Endothelial cell of umbilical vein (primary cell): ENCODE data around the gene JAM2. TPM values are rescaled to one million over a fixed set of nuclear protein-coding genes. Genes with fewer than 3 reads are reported as not detected.

ENCODE experiments used
- BruUV-seq: library from RNA; stranded (reverse); fragments of 400-500 nt; replicated peaks from 2 replicates; lab custom pipeline; 2021; lab: Mats Ljungman, UMichigan
- CTCF ChIA-PET: fragments of 300-600, 350-600 bp; sonication (Branson Sonifier 250); formaldehyde crosslinking; loops from one replicate; lab custom pipeline; 2021; ENCODE audit warnings: antibody characterized with exemption, inconsistent platforms; lab: Charles Lee
- POLR2A ChIA-PET: fragments of 300-600, 350-600 bp; sonication (Branson Sonifier 250); formaldehyde crosslinking; loops from one replicate; lab custom pipeline; 2021; ENCODE audit warnings: antibody characterized with exemption, inconsistent platforms; lab: Charles Lee
- DNase-seq: peaks from one replicate; pipeline ENCODE4 v3.0.0-alpha.2; 2011; ENCODE audit warnings: low read depth, low spot score
- FAIRE-seq: peaks from 2 replicates; lab custom pipeline; 2011; peaks lifted over from hg19 to GRCh38; lab: Jason Lieb, UNC
- H2AFZ ChIP-seq: 2 replicates; pipeline ENCODE4 v1.6.0; 2012; ENCODE audit warnings: low read depth, low read length, control low read depth, inconsistent platforms
- H3K27ac ChIP-seq: 2 replicates; pipeline ENCODE4 v1.5.1; 2011; ENCODE audit warnings: low read depth, mild to moderate bottlenecking, control low read depth, low read length, moderate library complexity; ENCODE audit not compliant: insufficient read depth
- H3K27me3 ChIP-seq, 2 experiments: 2 replicates each; pipeline versions ENCODE4 v1.6.0 to v1.6.1; 2011; ENCODE audit warnings: low read length in 2 of 2, mixed read lengths in 1 of 2; ENCODE audit not compliant: control insufficient read depth in 2 of 2, insufficient read depth in 2 of 2
- H3K36me3 ChIP-seq, 2 experiments: 2 replicates in 1 of 2; 3 replicates in 1 of 2; pipeline ENCODE4 v1.5.1; 2011; ENCODE audit warnings: low read length in 2 of 2, mild to moderate bottlenecking in 1 of 2, moderate library complexity in 1 of 2; ENCODE audit not compliant: control insufficient read depth in 2 of 2, insufficient read depth in 2 of 2; ENCODE audit errors: extremely low read depth in 1 of 2
- H3K4me1 ChIP-seq: 3 replicates; pipeline ENCODE4 v1.5.1; 2011; ENCODE audit warnings: mild to moderate bottlenecking, low read length; ENCODE audit not compliant: control insufficient read depth, insufficient read depth; ENCODE audit errors: extremely low read depth
- H3K4me2 ChIP-seq: 2 replicates; pipeline ENCODE4 v1.6.1; 2011; ENCODE audit warnings: low read length, control low read depth, mixed read lengths; ENCODE audit not compliant: insufficient read depth
- H3K4me3 ChIP-seq, 3 experiments: fragments of 200-600 bp in 1 of 3; sonication (generic), shearing (Covaris generic) in 1 of 3; replicated peaks in 1 of 3; 2 replicates each; pipeline ENCODE4 v1.5.1; 2011 to 2016; ENCODE audit warnings: control low read depth in 3 of 3, low read length in 3 of 3, mild to moderate bottlenecking in 2 of 3, inconsistent platforms in 1 of 3, low read depth in 1 of 3, moderate library complexity in 1 of 3; ENCODE audit not compliant: insufficient read depth in 1 of 3
- H3K79me2 ChIP-seq: 2 replicates; pipeline ENCODE4 v1.6.0; 2012; ENCODE audit warnings: low read length, inconsistent platforms; ENCODE audit not compliant: control insufficient read depth, insufficient read depth
- H3K9ac ChIP-seq: replicated peaks from 2 replicates; pipeline ENCODE3; 2011; ENCODE audit warnings: low read length, control low read depth; ENCODE audit not compliant: insufficient read depth; ENCODE audit errors: extremely low read depth
- H3K9me1 ChIP-seq: replicated peaks from 3 replicates; pipeline ENCODE4 v1.6.0; 2011; ENCODE audit warnings: mild to moderate bottlenecking, low read length; ENCODE audit not compliant: control insufficient read depth, insufficient read depth; ENCODE audit errors: extremely low read depth
- H3K9me3 ChIP-seq: replicated peaks from 2 replicates; pipeline ENCODE4 v1.5.1; 2012; ENCODE audit warnings: low read length, inconsistent platforms; ENCODE audit not compliant: control insufficient read depth, insufficient read depth
- H4K20me1 ChIP-seq: replicated peaks from 2 replicates; pipeline ENCODE3; 2011; ENCODE audit warnings: mild to moderate bottlenecking, low read length; ENCODE audit not compliant: control insufficient read depth, insufficient read depth; ENCODE audit errors: extremely low read depth
- CTCF ChIP-seq, 2 donors: IDR thresholded peaks; 1 replicate in 1 of 2; 2 replicates in 1 of 2; pipeline ENCODE4 v1.5.1; 2011; ENCODE audit warnings: low read length in 2 of 2, mild to moderate bottlenecking in 2 of 2, moderate library complexity in 2 of 2, control low read depth in 1 of 2, inconsistent platforms in 1 of 2, low read depth in 1 of 2; ENCODE audit not compliant: insufficient read depth in 1 of 2; ENCODE audit errors: extremely low read depth in 1 of 2
- EZH2 ChIP-seq: IDR thresholded peaks from 2 replicates; pipeline ENCODE4 v1.6.1; 2012; ENCODE audit warnings: borderline replicate concordance, low read depth, mild to moderate bottlenecking, moderate library complexity, low read length, inconsistent platforms; ENCODE audit not compliant: severe bottlenecking
- FOS ChIP-seq: IDR thresholded peaks from 2 replicates; pipeline ENCODE4 v1.6.1; 2011; ENCODE audit warnings: mild to moderate bottlenecking, low read length, moderate library complexity, borderline replicate concordance; ENCODE audit not compliant: insufficient read depth
- GATA2 ChIP-seq: IDR thresholded peaks from 2 replicates; pipeline ENCODE4 v1.7.0; 2011; ENCODE audit warnings: low read depth, mild to moderate bottlenecking, moderate library complexity, mixed read lengths, low read length; ENCODE audit not compliant: insufficient read length, insufficient read depth
- JUN ChIP-seq: IDR thresholded peaks from 2 replicates; pipeline ENCODE4 v1.6.1; 2011; ENCODE audit warnings: borderline replicate concordance, low read depth; ENCODE audit not compliant: insufficient read length, insufficient read depth
- MAX ChIP-seq: IDR thresholded peaks from 2 replicates; pipeline ENCODE4 v1.6.1; 2011; ENCODE audit not compliant: insufficient read depth, insufficient read length
- MYC ChIP-seq: IDR thresholded peaks from one replicate; pipeline ENCODE4 v1.6.1; 2011; ENCODE audit warnings: mild to moderate bottlenecking, low read depth, low read length
- POLR2A ChIP-seq: IDR thresholded peaks from 2 replicates; pipeline ENCODE4 v1.6.1; 2012; ENCODE audit warnings: low read depth, mild to moderate bottlenecking, control low read depth, low read length
- POLR2AphosphoS5 ChIP-seq: IDR thresholded peaks from 2 replicates; pipeline ENCODE4 v1.6.1; 2012; ENCODE audit warnings: low read depth, mild to moderate bottlenecking, control low read depth, low read length, moderate library complexity; ENCODE audit not compliant: insufficient read depth
- dilution Hi-C: fragments of 300-500 bp; cut with MboI; formaldehyde crosslinking; loops from one replicate; pipeline ENCODE4 v1.15.0; 2019; ENCODE audit warnings: low sequenced_read_pairs; ENCODE audit not compliant: extremely low pct_ligation_motif_present
- intact Hi-C: fragments of 100-400 bp; cut with micrococcal nuclease; formaldehyde crosslinking; loops from one replicate; pipeline ENCODE4 v1.10.0; 2022
- polyA plus RNA-seq, 4 experiments: library from polyadenylated mRNA; depleted of rRNA in 3 of 4; stranded (reverse) in 3 of 4; unstranded in 1 of 4; fragments of >200 nt; gene quantifications; 2 replicates each; pipeline versions ENCODE4 v1.2.1 to v1.2.3, GENCODE V29; 2011 to 2012; ENCODE audit warnings: missing spikeins in 1 of 4
- total RNA-seq: library from RNA; stranded (reverse); gene quantifications from 2 replicates; pipeline ENCODE4 v1.2.3, GENCODE V29; 2021

The JAM2 gene
- total and polyA plus RNA-seq, 2 donors (not counting 3 experiments of a cell fraction or from before 2014, with no cell fraction given): 0.14 to 0.20 TPM

- Histone ChIP-seq H3K27me3 (no peaks in the 10 kb centered on the region), H3K9me1 (no peaks in the 10 kb centered on the region), H3K9me3 (no peaks in the 10 kb centered on the region), H3K4me1 (peaks cover 10% of the 10 kb centered on the region), H3K9ac (no peak overlapping the region), H2AFZ (no peak overlapping the region), H3K36me3 (peaks cover 7 to 9% of the 10 kb centered on the region in 2 experiments), H3K27ac (no peak overlapping the region), H3K79me2 (no peaks in the 10 kb centered on the region), H3K4me3 (no peak overlapping the region), H3K4me2 (no peak overlapping the region), H4K20me1 (no peaks in the 10 kb centered on the region)
- TF ChIP-seq MYC: no peak
- no peak for TF ChIP-seq MAX
- TF ChIP-seq JUN: no peak
- TF ChIP-seq FOS: no peak
- ChIA-PET CTCF (interaction anchor here (1.2 to 1.5 kb wide), 2 partner anchors 9 to 15 kb away, joined by 3 read pairs; no protein-coding TSS in a partner anchor), POLR2A (no interaction called here)
- BruUV-seq: no TSS peak
- DNase-seq (no peak), FAIRE-seq (no peak)
- intact Hi-C loops (no loop called here), dilution Hi-C loops (no loop called here)
These were observed 120.5 kb downstream of the JAM2 start for GRCh38 chr21:25759573-25759972.

GRCh38 chr21:25760061-25760460 lies 121.0 kb downstream of the JAM2 start:
- Histone ChIP-seq H3K9me3 (no peaks in the 10 kb centered on the region), H3K9ac (no peak overlapping the region), H3K27me3 (no peaks in the 10 kb centered on the region), H3K4me1 (peaks cover 10% of the 10 kb centered on the region), H4K20me1 (no peaks in the 10 kb centered on the region), H3K4me2 (no peak overlapping the region), H2AFZ (no peak overlapping the region), H3K4me3 (no peak overlapping the region), H3K27ac (no peak overlapping the region), H3K9me1 (no peaks in the 10 kb centered on the region), H3K36me3 (peaks cover 8 to 9% of the 10 kb centered on the region in 2 experiments), H3K79me2 (no peaks in the 10 kb centered on the region)
- DNase-seq: no peak
- POLR2A ChIA-PET: no interaction called here
- BruUV-seq: no TSS peak
- intact Hi-C loops (no loop called here), dilution Hi-C loops (no loop called here)
- FAIRE-seq: no peak
- CTCF ChIA-PET: interaction anchor here (1.5 kb wide), 1 partner anchor 15 kb away, joined by 3 read pairs; no protein-coding TSS in a partner anchor
- TF ChIP-seq POLR2A: no peak
- no peak for TF ChIP-seq GATA2
- no peak for TF ChIP-seq MYC
- no peak for TF ChIP-seq EZH2
- no peak for TF ChIP-seq POLR2AphosphoS5
- TF ChIP-seq FOS: no peak
- no peak for TF ChIP-seq CTCF (IDR thresholded peaks at IDR 0.05; ENCODE audit: extremely low read depth in 1 of 2, insufficient read depth in 1 of 2, low read depth in 1 of 2, low read length in 2 of 2)
- no peak for TF ChIP-seq MAX
- TF ChIP-seq JUN: no peak
